GM19025 (cell line): ENCODE results near the gene MOXD1.
"Not testable (repeated sequence)": the region's sequence is repeated elsewhere in the genome, so short reads cannot be mapped to it uniquely, and the experiment has no call there.

ENCODE experiments used
- ATAC-seq: cut with Tn5 transposase; IDR thresholded peaks from one replicate; pipeline ENCODE4 v1.9.1; 2021; ENCODE audit warnings: mild to moderate bottlenecking, low read depth, moderate library complexity; ENCODE audit not compliant: unreplicated experiment

The MOXD1 gene

GRCh38 chr6:132286298-132287019 is 114.8 kb downstream of the MOXD1 start:
- ATAC-seq = no peak

- no peak for ATAC-seq
Measured at GRCh38 chr6:132285004-132285780, 116.1 kb downstream of the MOXD1 start.

GRCh38 chr6:132282696-132283095 is 118.6 kb downstream of the MOXD1 start:
- ATAC-seq = no peak

GRCh38 chr6:132280436-132280835 is 120.8 kb downstream of the MOXD1 start:
- ATAC-seq = no peak

DNA sequence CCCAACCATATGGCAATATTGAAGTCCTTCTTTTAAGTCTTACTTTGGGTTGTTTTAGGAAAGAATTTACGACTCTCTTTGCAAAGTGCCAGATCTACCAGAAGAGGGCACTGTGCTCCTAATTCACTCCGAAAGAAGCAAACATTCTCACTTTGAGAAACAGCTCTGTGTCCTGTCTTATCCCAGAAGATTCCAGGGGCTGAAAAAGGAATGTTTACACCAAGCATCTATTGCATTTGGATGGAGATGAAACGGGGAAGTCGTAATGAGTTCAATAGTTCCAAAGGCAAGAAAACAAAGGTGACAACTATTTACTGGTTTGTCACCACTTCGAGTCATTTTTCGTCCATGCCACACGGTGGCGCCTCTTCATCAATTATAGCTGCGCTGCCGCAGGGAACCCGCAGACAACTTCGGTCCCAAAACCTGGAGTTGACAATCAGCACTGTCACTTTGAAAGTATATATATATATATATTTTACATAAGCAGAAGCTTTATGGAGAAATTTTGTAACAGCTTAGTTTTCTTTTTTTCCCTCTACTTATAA is 121.6 kb downstream of the MOXD1 start:
- peak; percentile 87 for ATAC-seq

DNA sequence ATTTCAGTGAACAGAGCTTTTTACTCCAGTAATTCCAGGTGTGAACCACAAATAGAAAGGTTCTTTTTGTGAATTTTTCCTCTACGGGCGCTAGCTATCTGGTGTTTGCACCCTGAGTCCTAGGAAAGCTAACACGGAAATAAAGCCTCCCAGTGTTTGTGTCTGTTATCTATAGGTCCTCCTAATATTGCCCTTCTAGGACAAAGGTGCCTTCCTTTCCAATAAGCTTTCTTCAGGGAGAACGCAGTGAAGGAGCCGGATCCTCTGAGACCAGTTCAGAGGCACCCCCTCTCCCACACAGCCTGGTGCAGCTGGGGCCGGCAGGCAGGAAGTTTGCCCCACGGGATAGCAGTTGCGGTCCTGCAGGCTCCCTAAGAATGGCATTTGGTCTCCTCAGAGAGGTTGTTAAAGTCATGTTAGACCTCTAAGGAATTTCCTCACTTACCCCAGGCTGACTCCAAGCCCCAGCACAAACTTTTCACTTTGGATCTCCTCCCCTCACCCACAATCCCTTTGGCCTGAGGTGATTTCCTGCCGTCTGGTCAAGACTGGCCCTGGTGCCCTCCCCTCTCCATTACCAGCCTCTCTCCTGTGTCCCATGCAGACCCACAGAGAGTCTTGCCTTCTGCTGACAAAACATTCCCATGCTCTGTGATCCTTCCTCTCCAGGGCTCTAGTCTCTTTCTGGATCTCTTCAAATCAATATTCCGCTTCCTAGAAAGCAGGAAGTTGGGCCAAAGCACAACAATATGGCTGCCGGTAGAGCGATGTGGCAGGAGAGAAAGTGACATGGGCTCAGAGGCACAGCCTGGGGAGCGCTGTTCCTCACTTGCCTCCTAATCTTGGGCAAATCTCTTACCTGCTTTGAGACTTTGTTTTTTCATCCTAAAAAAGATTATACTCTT is 126.0 kb downstream of the MOXD1 start:
- no peak for ATAC-seq

GRCh38 chr6:132272776-132273175 is 128.5 kb downstream of the MOXD1 start:
- no peak for ATAC-seq

DNA sequence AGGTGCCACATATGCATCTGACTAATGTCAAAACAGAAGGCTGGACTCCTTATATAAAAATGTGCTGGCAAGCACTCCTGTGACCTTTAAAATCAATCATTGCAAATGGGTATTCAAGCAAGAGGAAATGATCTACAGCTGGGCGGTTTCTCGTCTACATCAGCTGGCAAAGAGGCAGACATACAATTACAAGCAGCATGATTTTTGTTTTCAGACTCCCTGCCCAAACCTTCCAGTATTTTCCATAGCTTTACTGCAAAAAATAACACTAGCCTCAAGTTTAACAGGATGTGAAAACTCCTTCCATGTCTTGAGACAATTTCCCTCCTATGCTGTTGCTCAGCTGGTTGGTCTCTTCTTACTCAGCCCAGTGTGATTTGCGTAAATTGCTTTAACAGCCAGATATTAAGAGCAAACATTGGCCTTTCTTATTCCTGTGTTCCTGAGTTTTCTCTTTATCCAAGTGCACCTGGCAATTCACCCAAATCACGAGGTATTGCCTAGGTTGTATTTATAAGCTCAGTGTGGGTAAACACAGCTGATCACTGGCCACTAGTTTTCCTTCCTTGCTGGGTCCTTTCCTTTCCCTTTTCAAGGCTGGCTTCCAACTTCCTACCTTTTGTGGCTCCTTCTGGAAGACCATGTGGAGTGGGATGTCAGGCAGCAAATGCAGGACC is 130.4 kb downstream of the MOXD1 start:
- no peak for ATAC-seq

DNA sequence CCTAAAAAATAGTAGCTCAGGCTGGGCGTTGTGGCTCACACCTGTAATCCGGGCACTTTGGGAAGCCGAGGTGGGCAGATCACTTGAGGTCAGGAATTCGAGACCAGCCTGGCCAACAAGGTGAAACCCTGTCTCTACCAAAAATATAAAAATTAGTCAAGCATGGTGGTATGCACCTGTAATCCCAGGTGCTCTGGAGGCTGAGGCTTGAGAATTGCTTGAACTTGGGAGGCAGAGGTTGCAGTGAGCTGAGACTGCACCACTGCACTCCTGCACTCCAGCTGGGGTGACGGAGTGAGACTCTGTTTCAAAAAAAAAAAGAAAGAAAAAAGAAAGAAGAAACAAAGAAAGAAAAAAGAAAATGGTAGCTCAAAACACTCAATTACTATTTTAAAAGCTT is 132.6 kb downstream of the MOXD1 start:
- not testable (repeated sequence) for ATAC-seq

- no peak for ATAC-seq
Measured at GRCh38 chr6:132268209-132268608, 133.1 kb downstream of the MOXD1 start.

- no peak for ATAC-seq
Measured at GRCh38 chr6:132265451-132266097, 135.7 kb downstream of the MOXD1 start.

GRCh38 chr6:132264021-132264500 is 137.2 kb downstream of the MOXD1 start:
- no peak for ATAC-seq

- no peak for ATAC-seq
Measured at GRCh38 chr6:132261354-132261753, 139.9 kb downstream of the MOXD1 start.

GRCh38 chr6:132259070-132259469 is 142.2 kb downstream of the MOXD1 start:
- no peak for ATAC-seq

DNA sequence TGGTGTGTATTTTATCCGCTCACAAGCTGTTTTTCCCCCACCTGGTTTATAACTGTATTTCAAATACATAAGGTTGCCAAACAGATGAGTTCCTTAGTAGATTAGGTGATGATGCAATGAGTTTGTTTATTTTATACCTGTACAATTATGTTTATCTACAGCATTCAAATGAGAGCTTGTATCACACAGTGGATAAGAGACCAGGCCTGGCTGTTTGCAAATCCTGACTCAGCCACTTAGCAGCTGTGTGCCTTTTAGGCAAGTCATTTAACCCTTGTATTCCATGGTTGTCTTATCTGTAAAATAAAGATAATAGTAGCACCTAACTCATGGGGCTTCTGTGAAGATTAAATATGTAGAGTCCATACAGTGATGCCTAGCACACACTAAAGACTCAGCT is 143.7 kb downstream of the MOXD1 start:
- no peak for ATAC-seq

GRCh38 chr6:132256457-132256856 is 144.8 kb downstream of the MOXD1 start:
- ATAC-seq = no peak

- ATAC-seq = no peak
Measured at GRCh38 chr6:132253906-132254305, 147.4 kb downstream of the MOXD1 start.

GRCh38 chr6:132253211-132253610 is 148.1 kb downstream of the MOXD1 start:
- no peak for ATAC-seq

DNA sequence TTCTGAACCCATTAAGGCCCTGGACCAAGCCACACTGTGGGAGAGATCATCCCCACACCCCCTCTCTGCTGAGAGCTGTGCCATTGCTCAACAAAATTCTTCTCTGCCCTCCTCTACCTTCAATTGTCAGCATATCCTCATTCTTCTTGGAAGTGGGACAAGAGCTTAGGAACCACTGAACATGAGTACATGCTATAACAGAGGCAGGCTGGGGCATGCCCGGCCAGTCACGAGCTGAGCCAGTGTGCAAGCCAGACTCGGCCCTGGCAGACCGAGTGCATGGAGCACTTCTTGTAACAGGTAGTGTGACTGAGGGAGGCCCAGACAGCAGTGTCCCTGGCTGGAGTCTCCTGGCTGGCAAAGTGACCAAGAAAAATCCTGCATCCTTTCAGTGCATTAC is 149.2 kb downstream of the MOXD1 start:
- no peak for ATAC-seq
